GM23248 (cell line): ENCODE data around the gene FTO. TPM values are rescaled to one million over a fixed set of nuclear protein-coding genes. Genes with fewer than 3 reads are reported as not detected.

Source experiments
- DNase-seq: peaks from one replicate; pipeline ENCODE4 v3.0.0-alpha.2; 2015
- H2AFZ ChIP-seq: fragments of 200-600 bp; sonication (generic); 2 replicates; pipeline ENCODE4 v1.6.1; 2016; ENCODE audit warnings: antibody characterized with exemption
- H3F3A ChIP-seq: fragments of 200-600 bp; sonication (generic); 2 replicates; pipeline ENCODE4 v1.6.1; 2016; ENCODE audit warnings: mild to moderate bottlenecking, antibody characterized with exemption, mixed run types; ENCODE audit not compliant: insufficient read depth
- H3K27ac ChIP-seq: fragments of 200-600 bp; sonication (generic); 2 replicates; pipeline ENCODE4 v1.5.1; 2016; ENCODE audit warnings: mild to moderate bottlenecking
- H3K27me3 ChIP-seq: fragments of 200-600 bp; sonication (generic); replicated peaks from 2 replicates; pipeline ENCODE4 v1.6.1; 2016; ENCODE audit warnings: mild to moderate bottlenecking; ENCODE audit not compliant: insufficient read depth
- H3K36me3 ChIP-seq: fragments of 200-600 bp; sonication (generic); 2 replicates; pipeline ENCODE4 v1.6.1; 2016; ENCODE audit warnings: low read depth, mild to moderate bottlenecking
- H3K4me1 ChIP-seq: fragments of 200-600 bp; sonication (generic); 2 replicates; pipeline ENCODE4 v1.6.1; 2016; ENCODE audit warnings: mild to moderate bottlenecking; ENCODE audit not compliant: insufficient read depth
- H3K4me2 ChIP-seq: fragments of 200-600 bp; sonication (generic); one replicate; pipeline ENCODE4 v1.6.1; 2016; ENCODE audit warnings: mild to moderate bottlenecking; ENCODE audit not compliant: unreplicated experiment
- H3K4me3 ChIP-seq: fragments of 200-600 bp; sonication (generic); 2 replicates; pipeline ENCODE4 v1.5.1; 2016; ENCODE audit warnings: mild to moderate bottlenecking
- H3K79me2 ChIP-seq: fragments of 200-600 bp; sonication (generic); 2 replicates; pipeline ENCODE4 v1.6.1; 2016; ENCODE audit warnings: mild to moderate bottlenecking; ENCODE audit not compliant: insufficient read depth
- H3K9ac ChIP-seq: fragments of 200-600 bp; sonication (generic); 2 replicates; pipeline ENCODE4 v1.6.1; 2016; ENCODE audit warnings: mild to moderate bottlenecking
- H3K9me2 ChIP-seq: fragments of 200-600 bp; sonication (generic); 2 replicates; pipeline ENCODE4 v1.6.1; 2016; ENCODE audit warnings: mixed run types, mild to moderate bottlenecking, moderate library complexity; ENCODE audit not compliant: insufficient read depth
- H3K9me3 ChIP-seq: fragments of 200-600 bp; sonication (generic); one replicate; pipeline ENCODE4 v1.6.1; 2017; ENCODE audit warnings: low read depth
- H4K20me1 ChIP-seq: fragments of 200-600 bp; sonication (generic); 2 replicates; pipeline ENCODE4 v1.6.0; 2016; ENCODE audit not compliant: insufficient read depth
- EZH2 ChIP-seq: fragments of 200-600 bp; sonication (generic); IDR thresholded peaks from 2 replicates; pipeline ENCODE4 v1.6.1; 2018; ENCODE audit warnings: antibody characterized with exemption, mild to moderate bottlenecking; ENCODE audit not compliant: insufficient read depth, poor library complexity, severe bottlenecking
- EZH2phosphoT487 ChIP-seq: fragments of 200-600 bp; sonication (generic); IDR thresholded peaks from 2 replicates; pipeline ENCODE4 v1.6.1; 2018; ENCODE audit warnings: antibody characterized with exemption, moderate library complexity, mild to moderate bottlenecking, low read depth; ENCODE audit not compliant: insufficient read depth
- WGBS, 2 experiments: methylation state at CpG; one replicate each; pipeline ENCODE4 v1.1.6; 2015 to 2017; ENCODE audit warnings: low lambda C conversion rate in 2 of 2, low coverage in 1 of 2; ENCODE audit errors: missing lambda C conversion rate in 2 of 2; 5-methylcytosine and 5-hydroxymethylcytosine counted together
- in situ Hi-C: fragments of 300-500 bp; cut with MboI; formaldehyde crosslinking; loops from 2 replicates; pipeline ENCODE4 v1.15.0; 2020
- polyA plus RNA-seq: library from polyadenylated mRNA; unstranded; fragments of >200 nt; fragmentation: Nextera tagmentation; extraction: Ambion mirVana; gene quantifications from 2 replicates; pipeline ENCODE4 v1.2.1, GENCODE V29; 2016
- total RNA-seq: library from RNA; depleted of rRNA; stranded (reverse); fragments of >200 nt; shearing (Covaris generic); gene quantifications from 2 replicates; pipeline ENCODE4 v1.2.3, GENCODE V29; 2014

FTO gene
- total and polyA plus RNA-seq, 2 experiments from 2014 or later = 85.3 to 99.2 TPM

- Histone ChIP-seq H2AFZ (no peak overlapping the region), H3K9me2 (no peaks in the 10 kb centered on the region), H3K4me3 (no peak overlapping the region), H3K9me3 (no peaks in the 10 kb centered on the region), H3K4me2 (no peak overlapping the region), H3K9ac (no peak overlapping the region), H3K4me1 (peaks cover 64% of the 10 kb centered on the region), H3K36me3 (no peaks in the 10 kb centered on the region), H3F3A (peaks cover 38% of the 10 kb centered on the region), H3K27me3 (no peaks in the 10 kb centered on the region), H3K79me2 (peaks cover 90% of the 10 kb centered on the region), H3K27ac (no peak overlapping the region), H4K20me1 (no peaks in the 10 kb centered on the region)
- TF ChIP-seq EZH2phosphoT487 (no peak), EZH2 (no peak)
- no peak for DNase-seq
- in situ Hi-C loops = loop anchor here (10.0 kb wide), 1 partner anchor 396 kb away; no protein-coding TSS in a partner anchor
- 89 to 91% methylated on average over 3 of the region's 3 CpGs for WGBS, 2 experiments
Measured at GRCh38 chr16:53779186-53779585, 75.2 kb downstream of the FTO start.

- WGBS, 2 experiments = 98 to 99% methylated on average over 3 of the region's 3 CpGs
- TF ChIP-seq EZH2 (no peak), EZH2phosphoT487 (no peak)
- H3K4me2 ChIP-seq = no peak overlapping the region
Measured at GRCh38 chr16:53780051-53780450, 76.1 kb downstream of the FTO start.

GRCh38 chr16:53781023-53781605 is 77.2 kb downstream of the FTO start:
- peak; percentile 32 for DNase-seq
- H3K27me3 ChIP-seq = no peaks in the 10 kb centered on the region
- no peaks in the 10 kb centered on the region for H4K20me1 ChIP-seq
- peaks cover 23% of the 10 kb centered on the region for H3F3A ChIP-seq
- H3K9ac ChIP-seq = no peak overlapping the region
- peaks cover 91% of the 10 kb centered on the region for H3K79me2 ChIP-seq
- no peak for TF ChIP-seq EZH2
- no peak for TF ChIP-seq EZH2phosphoT487
- no peaks in the 10 kb centered on the region for H3K36me3 ChIP-seq
- no peak overlapping the region for H3K4me3 ChIP-seq
- H3K27ac ChIP-seq = no peak overlapping the region
- H3K9me2 ChIP-seq = no peaks in the 10 kb centered on the region
- H3K9me3 ChIP-seq = no peaks in the 10 kb centered on the region
- no peak overlapping the region for H2AFZ ChIP-seq
- H3K4me2 ChIP-seq = no peak overlapping the region
- H3K4me1 ChIP-seq = peaks cover 54% of the 10 kb centered on the region
- 96 to 100% methylated on average over 1 of the region's 1 CpG for WGBS, 2 experiments
- in situ Hi-C loops = no loop called here

More at GRCh38 chr16:53780051-53780450, 76.1 kb downstream of the FTO start:
- H3K79me2 ChIP-seq = peaks cover 90% of the 10 kb centered on the region
- H3F3A ChIP-seq = peaks cover 32% of the 10 kb centered on the region
- H3K9ac ChIP-seq = no peak overlapping the region
- in situ Hi-C loops = no loop called here
- no peak overlapping the region for H3K27ac ChIP-seq
- H3K27me3 ChIP-seq = no peaks in the 10 kb centered on the region
- H4K20me1 ChIP-seq = no peaks in the 10 kb centered on the region
- H3K4me1 ChIP-seq = peaks cover 62% of the 10 kb centered on the region
- no peak overlapping the region for H3K4me3 ChIP-seq
- no peak overlapping the region for H2AFZ ChIP-seq
- no peaks in the 10 kb centered on the region for H3K9me2 ChIP-seq
- no peaks in the 10 kb centered on the region for H3K9me3 ChIP-seq
- no peak for DNase-seq
- H3K36me3 ChIP-seq = no peaks in the 10 kb centered on the region

- Histone ChIP-seq H3K36me3 (no peaks in the 10 kb centered on the region), H3K4me2 (no peak overlapping the region), H3K9ac (no peak overlapping the region), H3K4me1 (peaks cover 44% of the 10 kb centered on the region), H2AFZ (no peak overlapping the region), H3K9me2 (no peaks in the 10 kb centered on the region), H3K27me3 (no peaks in the 10 kb centered on the region), H3K27ac (no peak overlapping the region), H3F3A (peaks cover 13% of the 10 kb centered on the region), H4K20me1 (no peaks in the 10 kb centered on the region), H3K9me3 (no peaks in the 10 kb centered on the region), H3K4me3 (no peak overlapping the region), H3K79me2 (peaks cover 98% of the 10 kb centered on the region)
- in situ Hi-C loops = no loop called here
- no peak for DNase-seq
- TF ChIP-seq EZH2phosphoT487 (no peak), EZH2 (no peak)
- WGBS, 2 experiments = 96 to 97% methylated on average over 3 of the region's 3 CpGs
Measured at GRCh38 chr16:53782148-53782547, 78.2 kb downstream of the FTO start.
